GM23338 (cell line): ENCODE data around the gene RNASE8.

Source experiments
- CREB1 ChIP-seq: fragments of 250-450 bp; sonication (Bioruptor Pico); IDR thresholded peaks from 2 replicates; pipeline ENCODE4 v1.5.0; 2020; ENCODE audit warnings: low read depth, mild to moderate bottlenecking, moderate library complexity
- CTCF ChIP-seq, 2 experiments: fragments of 200-600 bp in 1 of 2; sonication (generic) in 1 of 2; conservative IDR thresholded peaks; 2 replicates each; pipeline versions ENCODE4 v1.5.1 to v1.6.1; 2016 to 2017; ENCODE audit warnings: antibody characterized with exemption in 2 of 2, low read depth in 2 of 2, mild to moderate bottlenecking in 2 of 2, moderate library complexity in 1 of 2
- EZH2 ChIP-seq: fragments of 200-600 bp; sonication (generic); IDR thresholded peaks from one replicate; pipeline ENCODE4 v1.8.0; 2017; ENCODE audit warnings: antibody characterized with exemption, mild to moderate bottlenecking, low read depth; ENCODE audit not compliant: unreplicated experiment
- EZH2phosphoT487 ChIP-seq: fragments of 200-600 bp; sonication (generic); IDR thresholded peaks from one replicate; pipeline ENCODE4 v1.8.1; 2018; ENCODE audit warnings: antibody characterized with exemption; ENCODE audit not compliant: unreplicated experiment
- JUNB ChIP-seq: IDR thresholded peaks from one replicate; pipeline ENCODE4 v1.6.1; 2016; ENCODE audit warnings: antibody characterized with exemption; ENCODE audit not compliant: unreplicated experiment
- NANOG ChIP-seq: IDR thresholded peaks from 2 replicates; pipeline ENCODE4 v1.6.1; 2016; ENCODE audit warnings: antibody characterized with exemption, borderline replicate concordance
- POLR2AphosphoS5 ChIP-seq: IDR thresholded peaks from 2 replicates; pipeline ENCODE4 v1.6.1; 2016; ENCODE audit warnings: antibody characterized with exemption, low read depth
- REST ChIP-seq: IDR thresholded peaks from one replicate; pipeline ENCODE4 v1.6.1; 2018; ENCODE audit warnings: antibody characterized with exemption; ENCODE audit not compliant: unreplicated experiment

- TF ChIP-seq EZH2phosphoT487 (no peak), CTCF (conservative IDR thresholded peaks at IDR 0.05; ENCODE audit: low read depth in 2 of 2) (no peak), POLR2AphosphoS5 (no peak), REST (no peak), EZH2 (no peak), CREB1 (CRISPR knock-in tag) (no peak), JUNB (no peak), NANOG (no peak)
These were observed 980 bp upstream of the RNASE8 start for GRCh38 chr14:21056520-21057163.
